GM12874 (cell line): ENCODE data around the gene LRRC15.

Source experiments
- CTCF ChIP-seq: IDR thresholded peaks from 2 replicates; pipeline ENCODE4 v1.5.1; 2011; ENCODE audit warnings: low read depth, mild to moderate bottlenecking, control low read depth, low read length, moderate library complexity; ENCODE audit not compliant: insufficient read depth

Gene LRRC15

GRCh38 chr3:194384569-194385001 is 15.0 kb upstream of the LRRC15 start:
- no peak for TF ChIP-seq CTCF

- no peak for TF ChIP-seq CTCF
Measured at GRCh38 chr3:194384156-194384555, 14.6 kb upstream of the LRRC15 start.

GRCh38 chr3:194383276-194383940 is 13.9 kb upstream of the LRRC15 start:
- no peak for TF ChIP-seq CTCF

- TF ChIP-seq CTCF, result no peak
Measured at GRCh38 chr3:194382892-194383223, 13.3 kb upstream of the LRRC15 start.

- no peak for TF ChIP-seq CTCF
Measured at GRCh38 chr3:194382196-194382891, 12.8 kb upstream of the LRRC15 start.

GRCh38 chr3:194381460-194381875 is 11.9 kb upstream of the LRRC15 start:
- TF ChIP-seq CTCF, result no peak

GRCh38 chr3:194380326-194380725 is 10.8 kb upstream of the LRRC15 start:
- no peak for TF ChIP-seq CTCF
